Tibial nerve (tissue), 3 donors: ENCODE data around the gene TMEM235.

ENCODE experiments used
- CTCF ChIP-seq, 5 experiments: fragments of 200-600 bp in 3 of 5; fragments of 450-650 bp in 2 of 5; sonication (generic) in 3 of 5; IDR thresholded peaks; one replicate each; pipeline ENCODE4 v1.5.1; 2016 to 2019; ENCODE audit warnings: antibody characterized with exemption in 5 of 5, mild to moderate bottlenecking in 3 of 5, moderate library complexity in 2 of 5
- POLR2A ChIP-seq, 2 donors: fragments of 450-650 bp; IDR thresholded peaks; one replicate each; pipeline ENCODE4 v1.6.1; 2017; ENCODE audit warnings: antibody characterized with exemption in 2 of 2, mild to moderate bottlenecking in 2 of 2, moderate library complexity in 2 of 2

- TF ChIP-seq CTCF (IDR thresholded peaks at IDR 0.05) (no peak), POLR2A (IDR thresholded peaks at IDR 0.05) (no peak)
Measured at GRCh38 chr17:78232859-78233173, 1.4 kb downstream of the TMEM235 start.
